Activated naive CD4-positive, alpha-beta T cell treated with anti-CD3 and anti-CD28 coated beads for 36 hours (primary cell): ENCODE data around the gene MDP1. TPM values are rescaled to one million over a fixed set of nuclear protein-coding genes. Genes with fewer than 3 reads are reported as not detected.

Experiments used
- CTCF ChIA-PET: fragments of 350-600 bp; sonication (Branson Sonifier 250); formaldehyde crosslinking; loops from one replicate; lab custom pipeline; 2021; ENCODE audit warnings: antibody characterized with exemption; lab: Charles Lee
- DNase-seq: peaks from one replicate; pipeline ENCODE4 v3.0.0-alpha.2; 2020
- H3K27ac Mint-ChIP-seq: one replicate; pipeline ENCODE4 v1.8.0; 2021; ENCODE audit warnings: mild to moderate bottlenecking, mixed read lengths
- H3K27me3 Mint-ChIP-seq: one replicate; pipeline ENCODE4 v1.8.0; 2021; ENCODE audit warnings: low read depth, mixed read lengths
- H3K36me3 Mint-ChIP-seq: one replicate; pipeline ENCODE4 v1.8.0; 2021; ENCODE audit warnings: low read depth, mixed read lengths
- H3K4me1 Mint-ChIP-seq: one replicate; pipeline ENCODE4 v1.8.0; 2021; ENCODE audit warnings: low read depth, mixed read lengths
- H3K4me3 Mint-ChIP-seq: one replicate; pipeline ENCODE4 v1.8.0; 2021; ENCODE audit warnings: mild to moderate bottlenecking, moderate library complexity, mixed read lengths
- H3K9me3 Mint-ChIP-seq: one replicate; pipeline ENCODE4 v1.8.0; 2021; ENCODE audit warnings: mixed read lengths
- intact Hi-C: fragments of 100-400 bp; cut with micrococcal nuclease; formaldehyde crosslinking; loops from one replicate; pipeline ENCODE4 v1.15.1; 2023
- total RNA-seq, 2 experiments: library from RNA; stranded (reverse); gene quantifications; one replicate each; pipeline ENCODE4 v1.2.3, GENCODE V29; 2021

MDP1 gene
- 10 to 100 TPM; 10.2 to 13.6 TPM for total RNA-seq

DNA sequence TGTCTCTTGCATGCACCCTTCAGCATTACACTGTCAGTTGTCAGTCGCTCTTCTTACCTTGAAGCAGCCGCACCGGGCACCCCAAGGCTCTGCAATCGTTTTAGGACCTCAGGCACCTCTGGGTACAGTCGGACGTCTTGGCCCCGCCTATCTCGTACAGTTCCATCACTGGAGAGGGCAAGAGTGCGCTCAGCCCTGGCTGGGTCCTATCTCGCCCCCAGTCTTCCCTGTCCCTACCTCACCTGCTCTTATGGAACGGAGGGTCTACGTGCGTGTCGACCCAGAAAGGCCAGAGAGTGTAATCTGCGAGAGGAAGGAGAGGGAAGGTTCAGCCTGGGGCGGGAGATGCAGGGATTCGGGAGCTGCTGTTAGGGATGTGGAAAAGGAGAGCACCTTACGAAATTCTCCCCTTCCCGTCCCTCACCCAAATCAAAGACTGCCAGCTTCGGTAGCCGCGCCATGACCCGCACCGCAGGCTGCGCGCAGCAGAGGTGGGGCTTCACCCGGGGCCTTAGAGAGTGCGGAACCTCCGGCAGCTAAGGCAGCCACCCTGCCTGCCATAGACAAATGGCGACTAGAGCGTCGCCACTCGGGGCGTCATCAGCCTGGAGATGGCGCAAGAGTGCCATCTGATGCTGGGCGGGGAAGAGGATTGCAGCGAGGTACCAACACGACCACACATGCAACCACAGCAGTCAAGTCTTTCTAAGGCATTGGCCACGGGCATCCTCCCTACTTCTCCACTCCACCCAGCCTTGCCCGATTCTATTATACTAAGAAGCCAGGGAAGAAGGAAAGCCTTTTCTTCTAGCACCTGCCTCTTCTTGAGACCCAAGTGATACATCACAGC is at the start of gene MDP1:
Gene MDP1 (minus strand): TSS at position 572 of the 850 bp plus-strand sequence. CDS start 111 bp downstream, at position 461.
- intact Hi-C loops, result loop anchor here (1.0 to 10.0 kb wide), 7 partner anchors 27 to 459 kb away; partner anchors contain the start of genes IRF9, RABGGTA and TINF2
- Mint-ChIP-seq H3K27me3 (no peaks in the 10 kb centered on the region), H3K9me3 (no peaks in the 10 kb centered on the region), H3K4me1 (peaks cover 45% of the 10 kb centered on the region), H3K27ac (peak within 1 kb of the TSS; percentile 96), H3K36me3 (peaks cover 15% of the 10 kb centered on the region), H3K4me3 (peak within 1 kb of the TSS; percentile 86)
- CTCF ChIA-PET, result interaction anchor here (0.6 to 6.8 kb wide), 25 partner anchors 8 to 489 kb away, joined by 3 to 64 read pairs (median 4); partner anchors contain the start of genes CIDEB, DHRS1, LTB4R and LTB4R2
- peak; percentile 93 for DNase-seq

DNA sequence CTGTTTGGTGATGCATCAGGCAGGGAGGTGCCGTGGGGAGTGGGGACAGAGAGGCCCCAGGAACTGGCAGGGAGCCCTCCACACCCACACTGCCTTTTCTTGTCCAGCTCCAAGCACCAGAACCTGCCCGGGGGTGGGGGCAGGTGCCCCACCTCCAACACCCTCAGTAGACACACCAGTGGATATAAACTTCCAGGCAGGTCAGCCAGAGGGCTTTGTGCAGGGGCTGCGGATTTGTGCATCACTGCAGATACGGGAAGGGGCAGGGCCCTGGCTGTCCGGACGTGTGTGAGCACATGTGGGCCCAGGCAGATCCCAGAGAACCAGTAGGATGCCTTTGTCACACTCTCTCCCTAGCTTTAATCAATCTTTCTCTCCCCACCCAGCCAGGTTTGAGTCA is 48.4 kb upstream of the MDP1 start:
- CTCF ChIA-PET, result interaction anchor here (0.6 kb wide), 1 partner anchor 11 kb away, joined by 4 read pairs; no protein-coding TSS in a partner anchor
- no peaks in the 10 kb centered on the region for H3K9me3 Mint-ChIP-seq
- intact Hi-C loops, result no loop called here
- peaks cover 16% of the 10 kb centered on the region for H3K36me3 Mint-ChIP-seq
- DNase-seq, result no peak
- H3K27me3 Mint-ChIP-seq, result no peaks in the 10 kb centered on the region
- no peak overlapping the region for H3K4me3 Mint-ChIP-seq
- no peak overlapping the region for H3K27ac Mint-ChIP-seq
- peaks cover 1% of the 10 kb centered on the region for H3K4me1 Mint-ChIP-seq

DNA sequence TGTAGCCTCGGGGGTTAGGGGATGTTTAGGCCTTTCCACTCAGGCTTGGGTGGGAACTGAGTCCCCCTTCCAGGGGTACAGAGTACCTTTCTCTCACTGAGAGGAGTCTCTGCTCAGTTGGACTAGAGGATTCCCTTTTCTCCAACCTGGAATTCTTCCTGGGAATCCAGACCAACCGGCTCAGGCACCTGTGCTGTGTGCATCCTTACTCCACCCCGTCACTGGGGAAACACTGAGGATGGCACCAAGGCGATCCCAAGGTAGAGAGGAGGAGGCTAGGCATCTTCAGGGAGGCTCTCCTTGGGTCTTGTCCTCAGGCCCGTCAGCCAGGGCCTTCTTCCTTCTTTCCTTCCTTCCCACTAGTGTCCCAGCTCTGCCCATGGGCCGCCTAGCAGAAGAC is 48.0 kb upstream of the MDP1 start:
- intact Hi-C loops, result no loop called here
- H3K9me3 Mint-ChIP-seq, result no peaks in the 10 kb centered on the region
- H3K36me3 Mint-ChIP-seq, result peaks cover 13% of the 10 kb centered on the region
- no peak overlapping the region for H3K27ac Mint-ChIP-seq
- H3K4me3 Mint-ChIP-seq, result no peak overlapping the region
- no peak for DNase-seq
- H3K4me1 Mint-ChIP-seq, result no peaks in the 10 kb centered on the region
- CTCF ChIA-PET, result interaction anchor here (0.9 kb wide), 1 partner anchor 13 kb away, joined by 3 read pairs; no protein-coding TSS in a partner anchor
- no peaks in the 10 kb centered on the region for H3K27me3 Mint-ChIP-seq

DNA sequence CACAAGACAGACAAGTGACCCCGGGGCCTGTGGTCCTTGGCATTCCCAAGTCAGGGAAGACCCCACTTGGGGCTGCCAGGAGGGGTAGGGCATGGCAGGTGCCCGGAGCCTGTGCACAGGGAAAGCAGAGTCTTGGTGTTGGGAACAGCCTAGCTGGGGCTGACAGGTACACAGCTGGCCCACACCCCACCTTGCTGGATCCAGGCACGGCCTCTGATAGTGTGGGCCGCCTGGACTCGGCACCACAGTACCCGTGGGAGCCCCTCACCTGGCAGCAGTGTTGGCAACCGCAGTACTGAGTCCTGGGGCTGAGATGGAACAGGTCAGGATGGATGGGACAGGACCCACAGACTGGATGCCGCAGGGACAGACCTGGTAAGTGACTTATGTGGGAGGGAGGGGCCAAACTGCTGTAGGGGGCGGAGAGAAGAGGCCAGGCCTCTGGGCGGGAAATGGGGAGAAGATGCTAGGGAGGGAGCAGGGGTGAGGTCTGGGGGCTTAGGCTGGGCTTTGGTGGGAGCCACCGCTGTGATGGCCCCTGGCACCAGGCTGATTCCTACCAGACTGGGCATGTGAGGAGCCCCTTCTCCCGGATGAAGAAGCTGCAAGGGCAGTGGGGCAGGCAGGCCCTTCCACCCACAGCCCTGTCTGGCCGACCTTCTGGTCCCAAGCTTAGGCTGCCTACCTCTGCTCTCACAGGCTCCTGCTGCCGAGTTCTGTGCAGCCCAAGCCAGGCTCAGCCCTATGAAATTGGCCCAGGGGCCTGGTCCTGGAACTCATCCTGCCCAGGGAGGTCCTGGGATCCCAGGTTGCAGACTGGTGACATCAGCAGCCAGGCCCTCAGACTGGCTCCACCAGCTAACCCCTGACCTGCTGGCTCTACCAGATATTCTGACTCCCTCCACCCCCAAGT is 47.2 kb upstream of the MDP1 start, which contains the start of gene TGM1:
Gene TGM1 (minus strand): TSS at position 357 of the 913 bp plus-strand sequence. CDS start 825 bp downstream, outside the sequence.
- Mint-ChIP-seq H3K9me3 (no peaks in the 10 kb centered on the region), H3K27me3 (no peaks in the 10 kb centered on the region), H3K4me1 (no peaks in the 10 kb centered on the region), H3K4me3 (no peak within 1 kb of the TSS), H3K36me3 (peaks cover 13% of the 10 kb centered on the region), H3K27ac (no peak within 1 kb of the TSS)
- no peak for DNase-seq
- intact Hi-C loops, result no loop called here
- CTCF ChIA-PET, result interaction anchor here (0.9 kb wide), 1 partner anchor 12 kb away, joined by 3 read pairs; no protein-coding TSS in a partner anchor

DNA sequence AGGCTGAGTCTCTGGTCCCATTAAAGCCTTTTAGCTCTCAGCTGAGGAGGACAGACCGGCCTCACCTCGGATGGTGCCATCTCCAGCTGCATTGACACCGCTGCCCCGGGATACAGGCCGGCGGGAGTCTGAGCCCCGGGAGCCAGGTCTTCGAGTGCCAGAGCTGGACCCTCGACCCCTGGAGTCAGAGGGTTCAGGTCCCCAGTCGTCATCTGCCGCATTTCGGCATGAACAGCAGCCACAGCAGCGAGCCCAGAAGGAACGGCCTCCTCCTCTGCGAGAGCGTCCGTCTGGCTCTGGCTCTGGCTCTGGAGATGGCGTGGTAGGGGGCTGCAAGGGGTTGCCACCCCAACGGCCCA is 46.1 kb upstream of the MDP1 start:
- H3K27me3 Mint-ChIP-seq, result no peaks in the 10 kb centered on the region
- no peak for DNase-seq
- H3K4me3 Mint-ChIP-seq, result no peak overlapping the region
- peaks cover 11% of the 10 kb centered on the region for H3K36me3 Mint-ChIP-seq
- intact Hi-C loops, result no loop called here
- no peaks in the 10 kb centered on the region for H3K9me3 Mint-ChIP-seq
- H3K27ac Mint-ChIP-seq, result no peak overlapping the region
- no peaks in the 10 kb centered on the region for H3K4me1 Mint-ChIP-seq
- CTCF ChIA-PET, result interaction anchor here (0.6 to 2.1 kb wide), 5 partner anchors 9 to 46 kb away, joined by 3 to 8 read pairs (median 4); partner anchors contain the start of genes CIDEB, RABGGTA and TINF2

DNA sequence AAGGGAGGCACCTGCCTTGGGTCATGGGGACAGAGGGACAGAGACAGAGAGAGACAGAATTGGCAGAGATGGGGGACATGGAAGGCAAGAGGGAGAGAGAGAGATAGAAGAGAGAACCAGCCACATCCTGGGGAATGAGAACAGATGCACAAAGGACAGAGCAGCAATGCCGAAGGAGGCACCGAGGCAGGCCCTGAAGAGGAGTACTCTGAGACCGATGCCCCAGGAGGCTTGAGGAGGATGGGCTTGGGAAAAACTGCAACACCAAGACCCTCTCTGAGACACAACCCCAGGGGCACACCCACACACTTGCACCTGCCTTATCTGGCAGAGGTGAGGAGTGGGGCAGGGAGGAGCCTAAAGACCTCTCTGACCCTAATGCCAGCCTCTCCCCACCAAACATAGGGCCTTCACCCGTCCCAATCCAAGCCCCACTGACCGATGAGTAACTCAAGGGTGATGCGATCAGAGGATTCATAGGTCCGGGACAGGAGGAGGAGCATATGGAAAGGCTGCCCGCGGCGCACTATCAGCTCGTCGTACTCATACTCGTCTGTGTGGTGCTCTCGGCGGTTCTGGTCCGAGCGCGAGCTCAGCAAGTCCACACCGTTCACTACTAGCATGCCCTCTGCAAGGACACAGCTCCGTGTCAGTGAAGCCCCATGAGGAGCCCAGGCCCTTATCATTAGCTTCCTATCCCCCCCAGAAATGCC is 45.5 kb upstream of the MDP1 start:
- H3K27ac Mint-ChIP-seq, result no peak overlapping the region
- CTCF ChIA-PET, result interaction anchor here (0.6 to 2.1 kb wide), 4 partner anchors 8 to 21 kb away, joined by 3 to 8 read pairs (median 4); partner anchors contain the start of genes RABGGTA and TINF2

DNA sequence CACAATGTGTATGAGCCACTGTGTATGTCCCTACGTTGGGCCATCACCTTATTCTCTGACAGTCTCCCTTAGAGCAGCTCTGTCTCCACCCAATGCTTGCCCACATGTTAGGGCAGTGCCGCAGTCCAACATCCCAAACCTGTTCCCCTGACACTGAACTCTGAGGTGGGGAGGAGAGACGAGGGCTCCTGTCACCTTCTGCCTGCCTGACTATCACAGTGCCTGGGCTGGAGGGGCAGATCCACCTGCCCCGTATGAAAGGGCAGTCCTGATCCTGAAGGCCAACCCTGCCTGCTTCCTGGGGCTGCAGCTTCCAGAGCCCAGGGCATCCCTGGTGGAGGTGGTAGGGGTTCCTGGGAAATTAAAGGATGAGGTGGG is 44.9 kb upstream of the MDP1 start:
- CTCF ChIA-PET, result interaction anchor here (1.0 to 2.1 kb wide), 2 partner anchors 8 to 18 kb away, joined by 4 to 8 read pairs; partner anchors contain the start of gene TINF2
- DNase-seq, result no peak
- Mint-ChIP-seq H3K27me3 (no peaks in the 10 kb centered on the region), H3K9me3 (no peaks in the 10 kb centered on the region), H3K36me3 (peaks cover 6% of the 10 kb centered on the region), H3K27ac (no peak overlapping the region), H3K4me3 (no peak overlapping the region), H3K4me1 (no peaks in the 10 kb centered on the region)
- intact Hi-C loops, result no loop called here

More for the DNA sequence above, 45.5 kb upstream of the MDP1 start:
- Mint-ChIP-seq H3K4me1 (no peaks in the 10 kb centered on the region), H3K27me3 (no peaks in the 10 kb centered on the region), H3K4me3 (no peak overlapping the region), H3K9me3 (no peaks in the 10 kb centered on the region), H3K36me3 (peaks cover 9% of the 10 kb centered on the region)
- intact Hi-C loops, result no loop called here
- no peak for DNase-seq

DNA sequence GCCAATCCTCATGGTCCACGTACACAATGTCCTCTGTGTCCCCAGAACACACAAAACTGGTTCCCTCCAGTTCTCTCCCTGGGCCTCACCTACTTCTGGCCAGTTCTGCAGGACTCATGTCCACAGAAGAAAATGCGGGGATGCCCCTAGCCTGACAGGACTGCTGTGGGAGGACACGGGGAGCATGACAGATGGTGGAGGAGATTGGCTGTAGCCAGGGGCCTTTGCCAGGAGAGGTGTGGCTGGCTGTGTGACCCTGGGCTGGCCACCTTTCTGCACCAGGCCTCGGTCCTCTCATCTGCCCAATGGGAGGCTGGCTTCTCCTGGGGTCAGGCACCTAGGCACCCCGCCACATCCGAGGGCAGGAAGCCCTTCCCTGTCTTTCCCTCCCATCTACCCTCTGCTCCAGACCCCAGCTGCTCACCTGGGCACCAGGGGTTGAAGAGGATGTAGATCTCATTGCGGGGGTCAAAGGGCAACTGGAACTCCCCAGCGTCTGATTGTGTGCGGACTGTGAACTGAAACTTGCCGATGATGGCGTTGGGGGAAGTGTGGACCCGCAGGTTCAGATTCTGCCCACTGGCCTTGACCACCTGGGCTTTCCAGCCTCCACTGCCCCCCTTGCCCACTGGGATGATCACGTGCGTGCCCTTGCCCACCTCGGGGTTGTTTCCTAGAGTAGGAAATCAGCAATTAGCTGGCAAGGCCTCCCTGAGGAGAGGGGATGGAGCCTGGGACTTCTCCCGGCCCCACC is 44.3 kb upstream of the MDP1 start:
- H3K9me3 Mint-ChIP-seq, result no peaks in the 10 kb centered on the region

DNA sequence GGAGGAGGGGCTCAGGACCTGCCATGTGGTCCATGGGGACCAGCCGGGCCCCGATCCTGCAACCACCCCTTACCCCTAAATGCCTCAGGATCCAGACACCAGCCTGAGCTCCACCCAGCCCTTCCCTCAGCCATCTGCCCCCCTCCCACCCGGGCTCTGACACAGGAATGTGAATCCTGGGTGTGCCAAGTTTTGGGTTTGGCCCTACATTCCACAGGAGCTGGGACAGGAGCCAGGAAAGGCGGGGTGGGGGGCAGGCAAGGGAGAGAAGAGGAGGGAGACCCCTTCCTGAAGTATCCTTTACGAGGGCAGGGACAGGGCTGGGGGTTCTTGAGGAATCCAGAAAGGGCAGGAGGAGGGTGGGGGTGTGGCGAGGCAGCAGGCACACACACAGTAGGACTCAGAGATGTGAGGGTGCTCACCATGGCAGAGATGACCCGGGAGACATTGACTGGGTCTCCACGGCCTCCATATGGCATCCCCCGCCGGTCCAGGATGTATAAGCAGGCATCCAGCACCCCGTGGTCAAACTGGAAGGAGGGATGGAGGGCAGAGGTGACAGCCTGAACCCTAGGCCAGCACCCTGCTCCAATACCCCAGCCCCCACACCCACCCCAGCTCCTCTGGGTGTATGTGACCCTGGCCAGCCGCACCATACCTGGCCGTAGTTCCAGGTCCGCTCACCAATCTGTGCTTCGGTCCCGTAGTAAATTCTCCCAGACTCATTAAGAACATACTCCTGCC is 43.6 kb upstream of the MDP1 start:
- no peaks in the 10 kb centered on the region for H3K4me1 Mint-ChIP-seq
- DNase-seq, result no peak
- no peak overlapping the region for H3K27ac Mint-ChIP-seq
- CTCF ChIA-PET, result interaction anchor here (0.5 to 1.0 kb wide), 3 partner anchors 37 to 73 kb away, joined by 3 to 4 read pairs (median 3); no protein-coding TSS in a partner anchor
- H3K4me3 Mint-ChIP-seq, result no peak overlapping the region
- intact Hi-C loops, result no loop called here
- H3K36me3 Mint-ChIP-seq, result peaks cover 6% of the 10 kb centered on the region
- H3K9me3 Mint-ChIP-seq, result no peaks in the 10 kb centered on the region
- H3K27me3 Mint-ChIP-seq, result no peaks in the 10 kb centered on the region

More for the DNA sequence above, 44.3 kb upstream of the MDP1 start:
- Mint-ChIP-seq H3K4me3 (no peak overlapping the region), H3K27me3 (no peaks in the 10 kb centered on the region), H3K4me1 (no peaks in the 10 kb centered on the region), H3K27ac (no peak overlapping the region), H3K36me3 (peaks cover 6% of the 10 kb centered on the region)
- DNase-seq, result no peak
- intact Hi-C loops, result no loop called here
- CTCF ChIA-PET, result interaction anchor here (2.1 kb wide), 1 partner anchor 18 kb away, joined by 8 read pairs; the partner anchor contains the start of gene TINF2

DNA sequence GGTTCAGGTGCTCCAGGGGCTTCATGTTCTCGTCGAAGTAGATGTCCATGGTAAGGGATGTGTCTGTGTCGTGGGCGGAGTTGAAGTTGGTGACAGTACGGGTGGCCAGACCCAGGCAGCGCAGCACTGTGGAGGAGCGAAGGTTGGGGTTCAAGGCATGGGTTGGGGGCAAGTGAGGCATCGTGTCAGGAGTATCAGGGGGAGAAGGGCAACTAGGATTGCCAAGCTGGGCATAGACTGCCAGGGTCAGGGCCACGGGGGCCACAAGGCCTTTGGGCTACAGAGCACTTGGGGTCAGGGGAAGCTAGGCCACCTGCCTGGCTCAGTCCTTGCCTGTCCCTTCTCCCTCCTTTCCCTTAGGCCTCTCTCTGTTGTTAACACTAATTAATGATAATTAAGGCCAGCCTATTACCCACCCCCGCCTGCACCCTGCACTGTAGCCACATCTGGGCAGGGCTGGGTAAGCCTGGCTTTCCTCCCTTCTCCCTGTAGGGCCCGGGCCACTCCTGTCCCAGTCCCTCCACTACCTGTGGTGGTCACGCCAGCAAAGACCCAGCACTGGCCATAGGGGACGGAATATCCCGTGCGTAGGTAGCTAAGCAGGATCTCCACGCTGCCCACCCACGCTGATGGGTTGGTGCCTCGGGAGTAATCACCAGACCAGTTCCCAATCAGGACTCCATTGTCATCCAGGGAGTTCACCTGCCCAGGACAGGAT is 42.8 kb upstream of the MDP1 start:
- no peak overlapping the region for H3K27ac Mint-ChIP-seq
- H3K9me3 Mint-ChIP-seq, result no peaks in the 10 kb centered on the region
- H3K4me3 Mint-ChIP-seq, result no peak overlapping the region
- no peaks in the 10 kb centered on the region for H3K4me1 Mint-ChIP-seq
- CTCF ChIA-PET, result interaction anchor here (0.5 to 1.4 kb wide), 3 partner anchors 12 to 74 kb away, joined by 3 to 9 read pairs (median 4); no protein-coding TSS in a partner anchor
- no peak for DNase-seq
- intact Hi-C loops, result no loop called here
- H3K27me3 Mint-ChIP-seq, result no peaks in the 10 kb centered on the region
- H3K36me3 Mint-ChIP-seq, result peaks cover 7% of the 10 kb centered on the region
